Medulla oblongata (tissue), 1 donor: Measurements from ENCODE around the gene HLA-A.
"Not testable (repeated sequence)": the region's sequence is repeated elsewhere in the genome, so short reads cannot be mapped to it uniquely, and the experiment has no call there.

ENCODE experiments used
- DNase-seq: peaks from one replicate; pipeline ENCODE4 v3.0.0-alpha.2; 2015; ENCODE audit errors: extremely low spot score

The HLA-A gene

DNA sequence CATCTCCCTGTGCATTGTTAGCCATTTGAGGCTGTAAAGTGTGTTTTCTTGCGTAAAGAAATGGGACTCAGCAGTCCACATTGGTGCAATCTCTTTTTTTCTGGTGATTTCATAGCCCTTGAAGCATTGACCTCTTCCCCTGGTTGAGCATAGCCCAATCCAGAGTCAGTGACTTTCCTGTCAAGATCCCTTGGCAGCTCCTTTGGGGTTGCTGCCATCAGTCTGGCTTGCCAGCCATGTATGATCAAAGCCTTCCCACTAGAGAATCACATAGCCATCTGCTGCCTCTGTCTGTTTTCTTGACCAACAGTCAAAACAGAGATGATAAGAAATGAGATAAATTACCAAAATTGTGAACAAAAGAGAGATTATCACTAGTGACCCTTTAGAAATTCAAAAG lies 19.6 kb downstream of the HLA-A start:
- DNase-seq, result no peak

DNA sequence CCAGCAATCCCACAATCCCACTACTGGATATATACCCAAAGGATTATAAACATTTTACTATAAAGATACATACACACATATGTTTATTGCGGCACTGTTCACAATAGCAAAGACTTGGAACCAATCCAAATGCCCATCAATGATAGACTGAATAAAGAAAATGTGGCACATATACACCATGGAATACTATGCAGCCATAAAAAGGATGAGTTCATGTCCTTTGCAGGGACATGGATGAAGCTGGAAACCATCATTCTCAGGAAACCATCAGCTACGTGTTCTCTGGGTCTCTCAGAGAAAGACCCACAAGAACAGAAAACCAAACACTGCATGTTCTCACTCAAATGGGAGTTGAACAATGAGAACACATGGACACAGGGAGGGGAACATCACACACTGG lies 21.4 kb downstream of the HLA-A start:
- not testable (repeated sequence) for DNase-seq

DNA sequence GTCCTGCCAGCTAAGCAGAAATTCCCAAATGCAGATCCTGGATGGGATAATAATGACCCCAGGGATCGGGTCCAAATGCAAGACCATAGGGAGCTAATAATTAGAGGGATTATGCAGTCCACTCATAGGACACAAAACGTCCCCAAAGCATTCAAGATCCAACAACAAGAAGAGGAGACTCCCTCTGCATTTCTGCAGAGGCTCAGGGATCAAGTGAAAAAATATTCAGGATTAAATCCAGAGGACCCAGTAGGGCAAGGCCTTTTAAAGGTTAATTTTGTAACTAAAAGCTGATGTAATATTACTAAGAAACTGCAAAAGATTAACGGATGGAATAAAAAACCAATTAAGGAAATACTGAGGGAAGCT lies 22.2 kb downstream of the HLA-A start:
- DNase-seq, result peak; percentile 20

DNA sequence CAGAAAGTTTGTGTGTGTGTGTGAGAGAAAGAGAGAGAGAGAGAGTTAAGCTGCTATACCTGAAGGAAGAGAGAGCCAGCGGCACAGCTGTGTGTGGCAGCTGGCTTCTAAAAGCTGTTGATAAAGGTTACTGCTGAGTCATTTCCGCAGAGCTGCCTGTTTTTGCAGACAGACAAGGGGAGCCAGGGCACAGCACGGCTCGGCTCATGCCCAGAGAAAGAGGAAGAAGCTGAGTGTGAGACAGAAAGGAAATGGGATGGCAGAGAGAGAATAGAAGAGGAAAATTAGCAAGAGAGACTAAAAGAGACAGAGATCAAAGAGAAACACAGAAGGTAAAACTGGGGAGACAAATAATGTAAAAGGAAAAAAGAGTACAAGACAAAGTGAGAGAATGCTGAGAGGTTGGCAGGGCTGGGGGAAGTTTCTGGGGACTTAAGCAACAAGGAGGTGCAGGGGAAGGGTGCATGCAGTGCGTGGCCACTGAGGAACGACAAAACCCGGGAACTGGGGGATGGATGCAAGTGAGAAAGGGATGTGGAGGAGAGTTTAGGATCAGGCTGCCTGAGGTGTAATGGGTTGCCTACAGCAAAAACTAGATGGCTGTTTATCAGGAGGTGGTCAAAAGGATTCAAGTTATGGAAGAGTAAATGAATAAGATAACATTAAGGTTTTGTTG lies 22.7 kb downstream of the HLA-A start:
- peak; percentile 92 for DNase-seq

DNA sequence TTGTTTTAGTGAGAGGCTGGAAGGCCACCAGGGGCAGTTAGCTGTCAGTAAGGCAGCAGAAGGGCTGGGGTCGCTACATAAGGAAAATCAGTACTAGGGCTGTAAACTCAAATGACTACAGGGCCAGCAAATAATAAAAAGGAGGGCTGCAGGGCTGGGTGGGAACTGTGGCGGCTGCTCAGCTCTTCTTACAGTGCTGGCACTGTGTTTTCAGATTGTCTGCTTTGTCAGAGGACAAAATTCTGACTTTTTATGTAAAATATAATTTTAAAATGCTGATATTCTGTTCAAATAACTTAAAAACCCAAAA lies 23.2 kb downstream of the HLA-A start:
- no peak for DNase-seq

DNA sequence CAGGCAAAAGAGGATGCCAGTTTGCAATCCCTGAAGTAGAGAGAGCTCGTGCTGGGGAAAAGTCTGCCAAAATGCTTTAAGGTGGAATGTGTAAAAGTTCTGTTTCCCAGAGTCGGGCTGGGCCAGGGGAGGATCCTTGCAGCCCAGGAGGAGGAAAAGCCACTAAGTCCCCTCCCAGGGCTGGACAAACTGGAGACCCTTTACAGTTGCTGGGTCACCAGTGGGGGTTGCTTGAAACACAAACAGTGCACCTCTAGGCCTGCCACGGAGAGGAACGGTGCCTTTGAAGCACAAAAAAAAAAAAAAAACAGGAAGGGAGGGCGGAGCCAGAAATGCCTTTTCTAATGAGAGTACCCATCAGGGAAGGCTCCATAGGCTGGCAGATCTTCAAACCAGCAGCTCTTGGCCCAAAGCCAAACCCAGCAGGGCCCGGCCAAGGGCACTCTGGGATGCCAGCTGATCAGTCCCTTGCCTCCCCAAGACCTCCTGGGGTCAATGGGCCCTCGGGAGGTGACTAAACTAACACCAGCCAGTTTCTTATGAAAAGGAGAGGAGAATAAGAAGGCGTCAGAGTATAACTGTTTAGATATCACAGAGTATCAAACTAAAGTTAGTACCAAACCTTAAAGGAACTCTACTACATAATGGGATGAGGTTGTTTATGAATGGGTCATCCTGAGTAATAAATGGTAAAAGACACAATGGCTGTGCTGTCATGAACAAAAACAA lies 23.7 kb downstream of the HLA-A start:
- peak; percentile 90 for DNase-seq

DNA sequence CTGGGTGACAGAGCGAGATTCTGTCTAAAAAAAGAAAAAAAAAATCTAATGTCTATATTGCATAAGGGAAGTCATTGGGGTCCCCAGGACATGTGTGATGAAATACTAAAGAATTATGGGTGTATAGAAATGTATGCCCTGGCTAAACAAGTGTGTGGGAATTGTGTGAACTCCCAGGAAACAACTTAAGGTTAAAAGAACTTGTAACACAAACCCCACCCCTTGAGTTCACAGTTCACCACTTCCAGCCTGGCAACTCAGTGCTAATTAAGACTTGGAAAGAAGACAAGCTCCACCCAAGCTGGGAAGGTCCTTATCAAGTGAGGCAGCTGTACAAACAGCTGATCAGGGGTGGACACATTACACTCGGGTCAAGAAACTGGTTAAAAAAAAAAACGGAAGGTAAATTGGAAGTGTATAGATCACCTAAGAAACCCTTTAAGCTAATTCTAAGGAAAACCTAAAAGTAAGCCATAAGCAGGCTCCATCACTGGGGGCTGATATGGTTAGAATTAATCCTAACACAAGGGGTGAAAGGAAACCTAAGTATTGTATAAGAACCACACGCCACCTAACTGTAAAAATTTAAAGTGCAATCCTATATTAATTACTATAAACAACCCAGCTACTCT lies 25.2 kb downstream of the HLA-A start:
- DNase-seq, result no peak

DNA sequence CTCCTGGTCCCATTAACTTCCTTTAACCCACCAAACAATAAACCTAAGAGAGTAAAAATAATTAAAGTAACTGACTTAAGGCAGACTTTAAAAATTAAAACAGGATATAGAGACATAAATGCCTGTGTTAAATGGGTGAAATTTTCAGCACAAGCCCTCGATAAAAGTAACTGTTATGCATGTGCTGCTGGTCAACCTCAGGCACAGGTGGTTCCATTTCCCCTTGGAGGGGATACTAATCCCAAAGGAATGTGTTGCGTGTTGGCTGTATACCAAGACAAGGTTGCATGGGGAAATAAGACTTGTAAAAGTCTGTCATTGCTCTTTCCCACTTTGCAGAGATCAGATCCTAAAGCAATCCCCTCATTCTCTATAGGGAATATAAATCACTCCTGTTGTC lies 25.8 kb downstream of the HLA-A start:
- DNase-seq, result no peak

DNA sequence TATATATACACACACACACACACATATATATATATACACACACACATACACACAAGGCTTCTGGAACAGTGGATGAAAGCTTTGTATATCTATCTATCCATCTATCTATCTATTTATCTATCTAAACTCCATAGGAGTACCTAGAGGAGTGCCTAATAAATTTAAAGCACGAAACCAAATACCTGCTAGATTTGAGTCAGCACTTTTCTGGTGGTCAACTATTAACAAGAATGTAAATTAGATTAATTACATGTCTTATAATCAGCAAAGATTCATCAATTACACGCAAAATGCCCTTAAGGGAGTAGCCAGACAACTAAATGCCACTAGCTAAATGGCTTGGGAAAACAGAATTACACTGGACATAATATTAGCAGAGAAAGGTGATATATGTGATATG lies 26.6 kb downstream of the HLA-A start:
- no peak for DNase-seq

DNA sequence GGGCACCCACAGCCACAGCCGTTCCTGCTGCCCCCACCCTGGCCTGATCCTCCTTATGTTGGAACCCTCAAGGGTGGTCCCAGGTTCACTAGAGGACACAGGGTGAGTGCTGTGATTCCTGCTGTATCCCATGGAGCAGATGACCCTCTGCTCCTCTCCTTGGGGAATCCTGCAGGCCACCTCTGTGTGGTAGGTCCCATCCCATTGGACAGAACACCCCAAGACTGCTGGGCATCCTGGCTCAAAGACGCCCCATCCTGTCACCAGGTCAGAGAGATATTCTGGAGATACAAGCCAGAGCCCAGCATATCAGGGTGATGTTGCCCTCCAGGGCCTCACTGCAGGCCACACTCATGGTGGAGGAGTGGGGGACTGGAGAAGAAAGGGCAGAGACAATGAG lies 28.4 kb downstream of the HLA-A start:
- DNase-seq, result no peak

DNA sequence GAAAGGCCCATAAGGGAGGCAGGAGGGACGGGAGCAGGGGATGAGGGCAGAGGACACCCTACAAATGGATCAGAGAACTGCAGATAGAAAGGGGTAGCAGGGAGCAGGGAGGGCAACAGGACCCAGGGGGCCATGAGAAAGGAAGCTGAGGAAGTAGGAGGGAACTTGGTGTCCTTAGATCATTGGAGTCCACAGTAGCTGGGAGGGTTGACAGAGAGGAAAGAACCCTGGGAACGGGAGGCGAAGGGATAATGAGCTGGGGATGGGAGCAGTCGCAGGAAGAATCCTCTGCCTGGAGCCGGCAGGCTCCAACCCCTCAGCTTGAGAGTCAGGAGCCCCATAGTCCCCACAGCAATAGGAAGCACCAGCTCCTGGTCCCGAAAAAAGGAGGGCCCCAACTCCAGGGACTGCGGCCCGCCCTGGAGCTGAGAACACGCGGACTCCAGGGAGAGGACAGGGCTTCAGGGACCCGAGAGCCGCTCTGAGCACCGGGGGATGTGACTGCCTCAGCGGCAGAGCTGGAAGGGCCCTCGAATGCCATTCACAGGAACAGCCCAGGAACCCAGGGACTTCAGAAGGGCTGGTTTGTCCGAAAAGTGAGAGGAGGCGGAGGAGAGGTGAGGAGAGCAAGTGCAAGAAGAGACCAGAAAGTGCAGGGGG lies 32.7 kb downstream of the HLA-A start:
- no peak for DNase-seq

DNA sequence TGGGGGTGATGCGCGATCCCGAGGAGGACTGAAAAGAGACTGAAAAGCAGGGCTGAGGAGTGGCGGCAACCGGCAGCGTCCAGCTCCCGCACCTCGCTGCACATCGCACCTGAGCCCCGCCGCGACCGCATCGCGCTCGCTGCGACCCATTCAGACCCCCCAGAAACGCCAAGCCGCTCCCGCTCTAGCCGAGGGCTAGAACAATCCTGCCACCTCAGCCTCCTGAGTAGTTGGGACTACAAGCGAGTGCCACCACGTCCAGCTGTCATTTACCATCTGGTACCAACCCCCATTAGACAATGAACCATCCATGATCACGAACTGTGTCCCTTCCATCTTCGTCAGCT lies 33.2 kb downstream of the HLA-A start:
- no peak for DNase-seq

DNA sequence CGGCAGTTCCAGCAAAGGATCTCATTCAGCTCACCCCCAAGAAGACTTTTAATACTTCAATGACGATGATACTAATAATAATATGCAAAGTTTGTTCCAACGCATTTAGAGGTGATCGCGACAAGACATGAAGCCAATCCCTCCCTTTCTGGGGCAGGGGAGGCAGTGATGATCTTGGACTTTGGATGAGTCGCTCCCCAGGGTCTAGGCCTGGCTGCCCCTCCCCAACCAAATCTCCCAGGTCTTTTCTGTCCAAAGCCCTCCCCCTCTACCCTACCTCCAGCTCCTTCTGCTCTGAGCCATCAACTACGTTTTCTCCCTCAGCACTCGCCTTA lies 33.9 kb downstream of the HLA-A start:
- DNase-seq, result no peak

DNA sequence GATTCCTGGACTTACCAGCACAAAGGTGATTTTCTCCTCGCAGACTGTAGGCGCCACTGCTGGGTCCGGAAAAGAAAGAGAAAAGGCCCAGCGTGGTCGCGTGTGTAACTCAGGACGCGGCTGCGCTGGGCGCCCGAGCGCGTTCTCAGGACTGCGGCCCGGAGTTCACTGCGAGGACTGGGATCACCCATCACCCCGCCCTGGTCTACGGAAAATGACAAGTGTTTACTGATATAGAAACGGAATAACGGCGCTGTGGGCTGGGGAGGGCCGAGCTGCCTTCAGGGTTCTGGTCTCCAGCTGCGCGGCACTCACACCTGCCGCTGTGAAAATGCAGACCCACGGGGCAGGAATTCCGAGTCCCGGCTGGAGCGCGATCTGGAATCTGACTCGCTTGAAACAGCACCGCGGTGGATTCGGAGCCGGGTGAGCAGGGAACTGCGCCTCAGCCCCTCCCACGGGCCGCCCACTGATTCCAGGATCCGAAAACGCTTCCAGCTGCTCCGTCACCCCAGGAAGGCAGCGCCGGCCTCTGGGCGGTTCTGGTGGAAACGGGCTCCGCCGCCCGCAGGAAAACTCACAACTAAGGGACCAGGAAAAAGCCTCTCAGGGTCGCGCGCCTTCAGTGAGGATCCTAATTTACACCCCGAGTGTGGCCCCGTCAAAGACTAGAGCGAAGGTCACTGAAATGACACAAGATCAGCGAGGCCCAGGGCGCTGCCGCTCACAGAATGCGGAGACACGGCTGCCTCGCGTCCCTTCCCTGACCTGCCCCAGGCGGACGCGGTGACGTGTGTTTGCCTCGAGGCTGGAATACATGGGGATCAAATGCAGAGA lies 34.5 kb downstream of the HLA-A start:
- peak; percentile 69 for DNase-seq

DNA sequence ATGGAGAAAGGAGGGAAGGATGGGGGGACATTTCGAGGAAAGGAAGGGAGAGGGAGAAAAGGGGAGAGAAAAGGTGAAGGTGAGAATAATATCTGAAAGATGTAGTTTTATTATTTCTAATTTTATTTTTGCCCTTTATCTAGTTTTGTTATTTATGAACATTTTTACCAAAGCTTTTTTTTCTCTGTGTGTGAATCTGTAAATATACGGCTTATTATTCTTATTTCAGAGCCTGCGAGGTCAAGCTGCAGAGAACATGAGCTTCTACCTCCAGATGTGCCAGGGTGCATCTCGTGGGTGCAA lies 35.0 kb downstream of the HLA-A start:
- no peak for DNase-seq

DNA sequence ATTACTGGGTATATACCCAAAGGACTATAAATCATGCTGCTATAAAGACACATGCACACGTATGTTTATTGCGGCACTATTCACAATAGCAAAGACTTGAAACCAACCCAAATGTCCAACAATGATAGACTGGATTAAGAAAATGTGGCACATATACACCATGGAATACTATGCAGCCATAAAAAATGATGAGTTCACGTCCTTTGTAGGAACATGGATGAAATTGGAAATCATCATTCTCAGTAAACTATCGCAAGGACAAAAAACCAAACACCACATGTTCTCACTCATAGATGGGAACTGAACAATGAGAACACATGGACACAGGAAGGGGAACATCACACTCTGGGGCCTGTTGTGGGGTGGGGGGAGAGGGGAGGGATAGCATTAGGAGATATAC lies 37.7 kb downstream of the HLA-A start:
- DNase-seq, result not testable (repeated sequence)

DNA sequence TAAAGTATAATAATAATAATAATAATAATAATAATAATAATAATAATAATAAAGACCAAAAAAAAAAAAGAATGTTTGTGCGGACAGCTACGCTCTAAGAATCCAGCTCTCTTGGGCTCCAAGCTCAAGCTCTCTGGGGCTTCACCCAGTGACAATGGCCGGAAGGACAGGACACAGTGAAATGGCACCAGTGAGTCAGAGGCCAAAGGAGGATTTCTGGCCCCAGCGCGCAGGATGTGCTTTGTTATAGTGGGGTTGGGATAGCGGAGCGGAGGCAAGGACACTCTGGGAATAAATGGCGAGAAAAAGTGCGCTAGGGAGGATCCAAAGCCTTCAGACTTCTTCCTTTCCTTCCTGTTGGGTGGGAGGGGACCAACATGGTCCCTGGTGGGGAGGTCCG lies 38.2 kb downstream of the HLA-A start:
- no peak for DNase-seq

DNA sequence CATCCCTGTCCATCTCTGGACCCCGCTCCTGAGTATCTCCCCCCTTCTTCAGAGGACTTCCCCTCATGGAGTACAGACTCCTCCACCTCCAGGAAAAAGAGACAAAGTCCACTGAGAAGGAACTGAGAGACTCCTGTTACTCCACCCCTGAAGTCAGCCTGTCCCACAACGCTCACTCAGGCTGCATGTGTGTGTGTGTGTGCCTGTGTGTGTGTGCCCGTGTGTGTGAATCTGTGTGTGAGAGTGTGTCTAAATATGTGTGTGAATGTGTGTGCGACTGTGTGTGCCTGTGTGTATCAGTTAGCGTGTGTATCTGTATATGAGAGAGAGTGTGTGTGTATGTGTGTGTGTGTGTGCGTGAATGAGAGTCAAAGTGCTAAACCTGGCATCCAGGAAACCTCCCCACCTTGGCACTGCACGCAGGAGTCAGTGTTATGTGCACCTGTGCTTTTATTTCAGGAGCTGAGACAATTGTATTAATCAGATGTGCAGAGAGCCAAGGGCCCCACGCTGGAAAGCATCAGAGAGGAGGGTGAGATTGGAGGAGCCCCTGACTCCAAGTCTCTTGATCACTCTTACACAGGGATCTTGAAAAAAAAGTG lies 39.0 kb downstream of the HLA-A start:
- no peak for DNase-seq

DNA sequence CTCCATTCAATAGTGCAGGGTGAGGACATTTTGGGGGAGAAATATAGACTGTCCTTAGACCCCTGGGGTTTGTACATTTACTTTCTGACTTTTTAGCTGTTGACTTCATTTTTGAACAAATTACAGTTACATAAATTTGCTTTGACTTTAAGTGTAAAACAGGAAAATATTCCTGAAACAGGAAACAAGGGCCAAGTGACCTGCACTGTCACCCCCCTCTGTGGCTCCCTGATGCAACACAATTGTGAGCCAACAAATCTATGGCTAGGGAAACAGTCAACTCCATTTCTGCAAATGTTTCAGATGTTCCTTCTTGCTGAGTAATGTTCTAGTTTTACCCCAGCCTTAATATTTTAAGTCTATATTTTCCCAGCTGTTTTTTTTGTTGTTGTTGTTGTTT lies 39.8 kb downstream of the HLA-A start:
- DNase-seq, result no peak

DNA sequence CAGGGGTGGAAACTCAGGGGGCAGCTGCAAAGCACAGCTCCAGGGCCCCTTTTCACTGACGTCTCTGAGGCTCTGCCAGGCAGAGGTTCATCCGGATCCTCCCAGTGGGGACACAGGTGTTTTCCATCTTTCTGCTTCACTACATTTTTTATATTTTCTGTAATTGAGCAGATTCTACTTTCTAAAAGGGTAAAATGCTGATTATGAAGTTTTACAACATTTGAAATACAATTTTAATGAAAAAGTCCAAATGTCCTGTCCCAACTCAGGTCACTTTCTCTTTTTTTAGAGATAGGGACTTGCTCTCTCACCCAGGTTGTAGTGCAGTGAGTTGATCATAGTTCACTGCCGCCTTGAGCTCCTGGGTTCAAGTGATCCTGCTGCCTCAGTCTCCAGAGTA lies 41.9 kb downstream of the HLA-A start:
- DNase-seq, result no peak

DNA sequence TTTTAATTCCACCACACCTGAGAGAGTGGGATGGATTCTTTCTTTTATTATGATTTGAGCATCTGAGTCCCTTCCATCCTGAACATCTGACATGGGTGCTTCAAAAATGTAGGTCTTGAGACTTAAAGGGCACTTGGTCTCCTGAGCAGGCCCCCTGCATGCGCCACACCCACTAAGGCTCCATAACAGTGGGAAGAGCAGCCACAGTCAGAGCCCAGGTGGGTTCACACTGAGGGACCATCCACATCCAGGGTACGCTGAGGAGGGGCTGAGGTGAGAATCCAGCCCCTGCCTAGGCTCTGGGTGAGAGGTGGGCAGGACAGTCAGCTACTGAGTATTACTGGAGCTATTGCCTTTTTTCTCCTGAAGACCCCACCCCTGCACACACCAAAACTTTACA lies 42.7 kb downstream of the HLA-A start:
- no peak for DNase-seq

DNA sequence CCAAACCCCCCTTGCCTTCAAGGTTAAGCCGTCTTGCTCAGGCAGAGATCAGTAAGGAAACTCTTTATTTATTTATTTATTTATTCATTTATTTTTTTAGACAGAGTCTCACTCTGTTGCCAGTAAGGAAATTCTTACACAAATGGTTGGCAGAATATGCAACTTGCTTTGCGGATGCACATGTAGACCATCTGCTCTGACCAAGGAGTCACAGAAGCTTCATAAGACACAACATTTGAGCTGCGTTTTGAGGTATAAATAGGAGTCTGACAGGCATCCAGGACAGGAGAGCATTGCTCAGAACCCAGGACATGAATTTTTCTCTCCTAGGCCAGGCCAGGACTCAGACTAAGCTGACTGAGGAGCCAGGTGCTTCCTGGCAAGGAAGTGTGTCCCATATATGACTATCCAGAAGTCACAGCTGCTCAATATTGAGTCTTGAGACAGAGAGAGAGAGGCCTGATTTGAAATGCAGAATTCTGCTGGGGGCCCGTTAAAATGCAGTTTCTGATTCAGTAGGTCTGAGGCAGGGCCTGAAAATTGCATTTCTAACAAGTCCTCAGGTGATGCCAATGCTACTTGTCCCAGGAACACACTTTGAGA lies 43.9 kb downstream of the HLA-A start:
- no peak for DNase-seq
